Measurements from ENCODE around the gene TTC39C. TPM values are rescaled to one million over a fixed set of nuclear protein-coding genes. Genes with fewer than 3 reads are reported as not detected.

The TTC39C gene
- total and polyA plus RNA-seq, 2 of the 8 experiments (the other 6 are each of a cell fraction or from before 2014, with no cell fraction given): 8.1 to 79.1 TPM

GRCh38 chr18:24009246-24009645, 5.3 kb upstream of the TTC39C start:
- ChIA-PET POLR2A (ENCODE audit: partially characterized antibody) (no interaction called here), CTCF (ENCODE audit: partially characterized antibody) (no interaction called here)
- H2AK5ac ChIP-seq (ENCODE audit: low read depth, low read length): 0 out of 2 replicates have a peak overlapping the region, but pooled peaks have one; percentile 18
- no peak for FAIRE-seq
- no peak for DNase-seq (ENCODE audit: low read depth in 1 of 2, low spot score in 2 of 2)
- H2BK20ac ChIP-seq (ENCODE audit: low read length): no peak overlapping the region
- H3K4me2 ChIP-seq (ENCODE audit: insufficient read depth in 1 of 2, low read depth in 2 of 2, low read length in 2 of 2): no peak overlapping the region
- H3K23ac ChIP-seq (ENCODE audit: insufficient read length): no peak overlapping the region
- H3K4me1 ChIP-seq (replicated peaks in 1 of 4; ENCODE audit: control insufficient read depth in 3 of 4, insufficient read depth in 4 of 4, low read length in 3 of 4): no peaks in the 10 kb centered on the region
- peaks cover 0 to 5% (median 0%) of the 10 kb centered on the region in 4 experiments; a peak in 1 of 7 replicates for H3K27me3 ChIP-seq (replicated peaks in 1 of 4; ENCODE audit: control insufficient read depth in 3 of 4, extremely low read depth in 1 of 4, insufficient read depth in 3 of 4, low read length in 3 of 4)
- no peaks in the 10 kb centered on the region for H4K20me1 ChIP-seq (replicated peaks in 1 of 2; ENCODE audit: control insufficient read depth in 1 of 2, insufficient read depth in 2 of 2, low read length in 2 of 2)
- H3K9me3 ChIP-seq (ENCODE audit: insufficient read depth in 2 of 2, low read depth in 1 of 2, low read length in 1 of 2): no peaks in the 10 kb centered on the region
- no peak overlapping the region for H3K27ac ChIP-seq (ENCODE audit: low read depth, low read length)
- WGBS, 2 experiments (ENCODE audit: extremely low coverage in 1 of 2, insufficient coverage in 1 of 2, insufficient read length in 1 of 2, insufficient replicate concordance in 2 of 2, low coverage in 1 of 2, low lambda C conversion rate in 2 of 2, missing lambda C conversion rate in 1 of 2): 74% methylated on average over 1 of the region's 1 CpG; no CpG with 5 or more reads in 1 of the 2 experiments
- H3K18ac ChIP-seq (ENCODE audit: extremely low read depth, low read length): no peak overlapping the region
- H3K56ac ChIP-seq (replicated peaks; ENCODE audit: insufficient read length, low read depth, low read length): no peak overlapping the region
- H4K91ac ChIP-seq (replicated peaks; ENCODE audit: insufficient read length, low read length): no peak overlapping the region
- H2BK120ac ChIP-seq (replicated peaks; ENCODE audit: low read depth, low read length): no peak overlapping the region
- peak overlapping the region; percentile 66; the same call in 1 of the 2 replicates for H2AFZ ChIP-seq (ENCODE audit: low read length)
- H2BK5ac ChIP-seq (ENCODE audit: low read depth, low read length): no peak overlapping the region
- no peak overlapping the region for H3K14ac ChIP-seq (ENCODE audit: insufficient read length)
- H3K23me2 ChIP-seq (ENCODE audit: low read depth, low read length): no peaks in the 10 kb centered on the region
- H2BK12ac ChIP-seq (ENCODE audit: low read depth, low read length): no peak overlapping the region
- H4K5ac ChIP-seq (ENCODE audit: insufficient read length, low read depth, low read length): no peak overlapping the region
- H2BK15ac ChIP-seq (ENCODE audit: low read length): no peak overlapping the region
- no peaks in the 10 kb centered on the region for H3K79me2 ChIP-seq (ENCODE audit: control insufficient read depth in 1 of 2, insufficient read depth in 2 of 2, low read length in 2 of 2)
- H3K4me3 ChIP-seq (ENCODE audit: extremely low read depth in 1 of 4, insufficient read depth in 2 of 4, low read depth in 3 of 4, low read length in 4 of 4): no peak overlapping the region
- no peak overlapping the region for H3K9ac ChIP-seq (replicated peaks in 1 of 4; ENCODE audit: extremely low read depth in 1 of 4, low read depth in 3 of 4, low read length in 3 of 4)
- no peaks in the 10 kb centered on the region for H3K79me1 ChIP-seq (ENCODE audit: low read depth, low read length)
- H4K8ac ChIP-seq (ENCODE audit: extremely low read depth, insufficient read depth, low read length): no peak overlapping the region
- no peaks in the 10 kb centered on the region for H3K36me3 ChIP-seq (ENCODE audit: control insufficient read depth in 2 of 4, insufficient read depth in 4 of 4, low read length in 3 of 4)
- no peak overlapping the region for H3K4ac ChIP-seq (replicated peaks; ENCODE audit: insufficient read length, low read depth, low read length)
- no peak for TF ChIP-seq SRF (IDR thresholded peaks at IDR 0.05; ENCODE audit: low read depth, low read length)
- TF ChIP-seq CBX5 (IDR thresholded peaks at IDR 0.05; ENCODE audit: low read depth, low read length): no peak
- TF ChIP-seq GABPA (IDR thresholded peaks at IDR 0.05; ENCODE audit: borderline replicate concordance, insufficient read depth, low read length): no peak
- no peak for TF ChIP-seq RNF2 (IDR thresholded peaks at IDR 0.05; ENCODE audit: borderline replicate concordance, low read depth, low read length, missing control alignments, poor library complexity, severe bottlenecking)

All from H1 (cell line).